SKM-1 (cell line): Measurements from ENCODE around the gene SH3TC1.
A peak's percentile ranks its signal among the peaks of the same experiment; 100 is the strongest.

Experiments
- DNase-seq: peaks from one replicate; lab custom pipeline; 2025; ENCODE audit not compliant: unreplicated experiment; lab: John Stamatoyannopoulos, UW

SH3TC1 gene

GRCh38 chr4:8198206-8198905 is 734 bp upstream of the SH3TC1 start:
- DNase-seq: no peak

GRCh38 chr4:8199594-8200301 is 658 bp downstream of the SH3TC1 start:
- no peak for DNase-seq

- DNase-seq: peak; percentile 53
These were observed 1.3 kb downstream of the SH3TC1 start for GRCh38 chr4:8200302-8200975.

- DNase-seq: peak; percentile 24
These were observed 2.3 kb downstream of the SH3TC1 start for GRCh38 chr4:8201321-8201781.

- no peak for DNase-seq
These were observed 3.3 kb downstream of the SH3TC1 start for GRCh38 chr4:8202108-8203051.

- no peak for DNase-seq
These were observed 3.9 kb downstream of the SH3TC1 start for GRCh38 chr4:8203052-8203401.

- no peak for DNase-seq
These were observed 4.7 kb downstream of the SH3TC1 start for GRCh38 chr4:8203817-8204216.

- DNase-seq: no peak
These were observed 5.6 kb downstream of the SH3TC1 start for GRCh38 chr4:8204576-8205227.

- no peak for DNase-seq
These were observed 6.2 kb downstream of the SH3TC1 start for GRCh38 chr4:8205241-8205707.

- peak; percentile 72 for DNase-seq
These were observed 6.9 kb downstream of the SH3TC1 start for GRCh38 chr4:8205749-8206611.

- DNase-seq: peak; percentile 77
These were observed 8.2 kb downstream of the SH3TC1 start for GRCh38 chr4:8207314-8207713.

- no peak for DNase-seq
These were observed 9.5 kb downstream of the SH3TC1 start for GRCh38 chr4:8208565-8208964.

- DNase-seq: no peak
These were observed 10.2 kb downstream of the SH3TC1 start for GRCh38 chr4:8209181-8209874.

- DNase-seq: no peak
These were observed 10.9 kb downstream of the SH3TC1 start for GRCh38 chr4:8210010-8210409.

- DNase-seq: no peak
These were observed 11.5 kb downstream of the SH3TC1 start for GRCh38 chr4:8210616-8211015.

- no peak for DNase-seq
These were observed 12.2 kb downstream of the SH3TC1 start for GRCh38 chr4:8211251-8211650.

- no peak for DNase-seq
These were observed 12.9 kb downstream of the SH3TC1 start for GRCh38 chr4:8211737-8212581.

- no peak for DNase-seq
These were observed 13.5 kb downstream of the SH3TC1 start for GRCh38 chr4:8212622-8213021.
